Stomach (tissue), 9 donors: ENCODE results near the gene MASP1. TPM values are rescaled to one million over a fixed set of nuclear protein-coding genes. Genes with fewer than 3 reads are reported as not detected.

Experiments used
- DNase-seq, 2 donors: peaks; one replicate each; pipeline versions ENCODE4 v3.0.0 to v3.0.0-alpha.2; 2013 to 2019
- H3K27ac ChIP-seq, 5 donors: fragments of 200-600 bp in 4 of 5; sonication (generic) in 4 of 5; one replicate each; pipeline ENCODE4 v1.5.1; 2013 to 2019; ENCODE audit warnings: mild to moderate bottlenecking in 1 of 5, moderate library complexity in 1 of 5
- H3K27me3 ChIP-seq, 3 donors: fragments of 200-600 bp; sonication (generic); one replicate each; pipeline ENCODE4 v1.5.1; 2017 to 2019; ENCODE audit warnings: mixed run types in 1 of 3
- H3K36me3 ChIP-seq, 4 donors: fragments of 200-600 bp; sonication (generic); 1 replicate in 3 of 4; 2 replicates in 1 of 4; pipeline ENCODE4 v1.5.1; 2016 to 2019
- H3K4me1 ChIP-seq, 4 donors: fragments of 200-600 bp; sonication (generic); one replicate each; pipeline ENCODE4 v1.5.1; 2016 to 2019
- H3K4me3 ChIP-seq, 4 donors: fragments of 200-600 bp; sonication (generic) in 3 of 4; one replicate each; pipeline ENCODE4 v1.5.1; 2016 to 2019; ENCODE audit warnings: mild to moderate bottlenecking in 1 of 4
- H3K9me3 ChIP-seq, 4 donors: fragments of 200-600 bp; sonication (generic); one replicate each; pipeline ENCODE4 v1.5.1; 2016 to 2019
- CTCF ChIP-seq, 7 experiments: fragments of 450-650 bp in 4 of 7; fragments of 200-600 bp in 3 of 7; sonication (generic) in 3 of 7; IDR thresholded peaks; one replicate each; pipeline ENCODE4 v1.5.1; 2016 to 2019; ENCODE audit warnings: antibody characterized with exemption in 7 of 7, control low read depth in 2 of 7, mild to moderate bottlenecking in 1 of 7
- EP300 ChIP-seq: sonication (generic); formaldehyde crosslinking; IDR thresholded peaks from one replicate; pipeline ENCODE4 v1.6.1; 2017; ENCODE audit warnings: antibody characterized with exemption
- POLR2A ChIP-seq, 4 donors: fragments of 450-650 bp; IDR thresholded peaks; one replicate each; pipeline ENCODE4 v1.6.1; 2016; ENCODE audit warnings: antibody characterized with exemption in 4 of 4, control low read depth in 2 of 4, mild to moderate bottlenecking in 1 of 4, moderate library complexity in 1 of 4
- POLR2AphosphoS5 ChIP-seq, 3 donors: sonication (generic); formaldehyde crosslinking; IDR thresholded peaks; one replicate each; pipeline ENCODE4 v1.6.1; 2016; ENCODE audit warnings: antibody characterized with exemption in 3 of 3
- WGBS, 5 donors: extraction: QIAGEN DNeasy Blood & Tissue Kit in 3 of 5; methylation state at CpG; one replicate each; pipeline versions ENCODE4 v1.1.5 to v1.1.7; 2013 to 2018; 5-methylcytosine and 5-hydroxymethylcytosine counted together
- intact Hi-C: fragments of 100-400 bp; cut with DNase I; formaldehyde crosslinking; loops from one replicate; pipeline ENCODE4 v1.15.1; 2023; ENCODE audit warnings: low total_unique reads
- polyA plus RNA-seq, 3 donors: library from polyadenylated mRNA; stranded (reverse); fragments of 200-250 nt; gene quantifications; one replicate each; pipeline ENCODE4 v1.2.3, GENCODE V29; 2013
- total RNA-seq, 5 donors: library from RNA; depleted of rRNA; stranded (reverse); fragments of >200 nt; gene quantifications; one replicate each; pipeline versions ENCODE4 v1.1.0 to v1.2.3, GENCODE V29; 2014 to 2016
- donor health status: healthy with polysubstance abuse.
- donor health status: Bipolar disorder and iron deficiency.
- donor health status: healthy.

The MASP1 gene
- total and polyA plus RNA-seq, 8 donors = 0.15 to 2.9 (median 0.70) TPM; not detected in 2

GRCh38 chr3:187261541-187261969 is 30.0 kb downstream of the MASP1 start:
- DNase-seq = no peak
- H3K9me3 ChIP-seq = no peaks in the 10 kb centered on the region
- H3K4me1 ChIP-seq = peaks cover 12 to 32% (median 24%) of the 10 kb centered on the region in 4 donors
- intact Hi-C loops = no loop called here
- 76 to 85% (median 81%) methylated on average over 3 of the region's 3 CpGs for WGBS, 5 donors
- no peaks in the 10 kb centered on the region for H3K36me3 ChIP-seq
- H3K27me3 ChIP-seq = no peaks in the 10 kb centered on the region
- no peak overlapping the region for H3K4me3 ChIP-seq
- TF ChIP-seq CTCF (IDR thresholded peaks at IDR 0.05) (no peak), EP300 (no peak), POLR2AphosphoS5 (IDR thresholded peaks at IDR 0.05) (no peak)
- no peak overlapping the region for H3K27ac ChIP-seq

- H3K27ac ChIP-seq = no peak overlapping the region
- H3K9me3 ChIP-seq = no peaks in the 10 kb centered on the region
- no peak overlapping the region for H3K4me3 ChIP-seq
- peaks cover 5 to 17% (median 11%) of the 10 kb centered on the region in 4 donors for H3K4me1 ChIP-seq
- no peak for TF ChIP-seq POLR2AphosphoS5 (IDR thresholded peaks at IDR 0.05)
- no peak for TF ChIP-seq EP300
- TF ChIP-seq POLR2A (IDR thresholded peaks at IDR 0.05) = no peak
- TF ChIP-seq CTCF (IDR thresholded peaks at IDR 0.05) = no peak
- no peaks in the 10 kb centered on the region for H3K27me3 ChIP-seq
- intact Hi-C loops = no loop called here
- H3K36me3 ChIP-seq = no peaks in the 10 kb centered on the region
- 61 to 88% (median 85%) methylated on average over 2 of the region's 2 CpGs for WGBS, 5 donors
- no peak for DNase-seq
Observed at GRCh38 chr3:187259171-187259570, 32.4 kb downstream of the MASP1 start.

- Histone ChIP-seq H3K9me3 (no peaks in the 10 kb centered on the region), H3K27ac (no peak overlapping the region), H3K4me1 (peaks cover 0 to 7% (median 2%) of the 10 kb centered on the region in 4 donors), H3K4me3 (no peak overlapping the region), H3K36me3 (no peaks in the 10 kb centered on the region), H3K27me3 (no peaks in the 10 kb centered on the region)
- intact Hi-C loops = no loop called here
- no peak for DNase-seq
- 67 to 79% (median 72%) methylated on average over 5 of the region's 5 CpGs for WGBS, 5 donors
- TF ChIP-seq EP300 (no peak), POLR2A (IDR thresholded peaks at IDR 0.05) (no peak), POLR2AphosphoS5 (IDR thresholded peaks at IDR 0.05) (no peak), CTCF (IDR thresholded peaks at IDR 0.05) (no peak)
Observed at GRCh38 chr3:187257992-187258692, 33.4 kb downstream of the MASP1 start.

DNA sequence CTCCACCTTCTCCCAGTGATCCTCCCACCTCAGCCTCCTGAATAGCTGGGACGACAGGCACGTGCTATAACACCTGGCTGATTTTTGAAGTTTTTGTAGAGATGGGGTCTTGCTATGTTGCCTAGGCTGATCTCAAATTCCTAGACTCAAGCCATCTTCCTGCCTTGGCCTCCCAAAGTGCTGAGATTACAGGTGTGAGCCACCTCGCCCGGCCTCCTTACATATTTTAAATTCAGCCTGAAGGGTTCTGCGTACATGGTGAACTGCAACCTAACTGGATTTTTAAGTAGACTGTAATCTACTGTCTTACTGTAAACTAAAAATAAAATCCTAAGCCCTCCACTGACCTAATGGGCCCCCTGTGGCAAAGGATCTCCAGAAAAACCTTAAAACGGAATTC is 34.1 kb downstream of the MASP1 start:
- TF ChIP-seq EP300 = no peak
- no peak for TF ChIP-seq POLR2AphosphoS5 (IDR thresholded peaks at IDR 0.05)
- no peak for TF ChIP-seq POLR2A (IDR thresholded peaks at IDR 0.05)
- no peak for TF ChIP-seq CTCF (IDR thresholded peaks at IDR 0.05)
- WGBS, 5 donors = 93 to 96% (median 96%) methylated on average over 6 of the region's 6 CpGs

More for the DNA sequence above, 34.1 kb downstream of the MASP1 start:
- intact Hi-C loops = no loop called here
- Histone ChIP-seq H3K36me3 (no peaks in the 10 kb centered on the region), H3K27me3 (no peaks in the 10 kb centered on the region), H3K4me1 (peaks cover 0 to under 1% (median 0%) of the 10 kb centered on the region in 4 donors), H3K9me3 (no peaks in the 10 kb centered on the region), H3K4me3 (no peak overlapping the region), H3K27ac (no peak overlapping the region)
- no peak for DNase-seq
